EH (cell line): Measurements from ENCODE around the gene LILRB3.
"Not testable (repeated sequence)": the region's sequence is repeated elsewhere in the genome, so short reads cannot be mapped to it uniquely, and the experiment has no call there.

Experiments used
- DNase-seq: peaks from one replicate; pipeline ENCODE4 v3.0.0-alpha.2; 2015; ENCODE audit warnings: low read depth

Gene LILRB3

DNA sequence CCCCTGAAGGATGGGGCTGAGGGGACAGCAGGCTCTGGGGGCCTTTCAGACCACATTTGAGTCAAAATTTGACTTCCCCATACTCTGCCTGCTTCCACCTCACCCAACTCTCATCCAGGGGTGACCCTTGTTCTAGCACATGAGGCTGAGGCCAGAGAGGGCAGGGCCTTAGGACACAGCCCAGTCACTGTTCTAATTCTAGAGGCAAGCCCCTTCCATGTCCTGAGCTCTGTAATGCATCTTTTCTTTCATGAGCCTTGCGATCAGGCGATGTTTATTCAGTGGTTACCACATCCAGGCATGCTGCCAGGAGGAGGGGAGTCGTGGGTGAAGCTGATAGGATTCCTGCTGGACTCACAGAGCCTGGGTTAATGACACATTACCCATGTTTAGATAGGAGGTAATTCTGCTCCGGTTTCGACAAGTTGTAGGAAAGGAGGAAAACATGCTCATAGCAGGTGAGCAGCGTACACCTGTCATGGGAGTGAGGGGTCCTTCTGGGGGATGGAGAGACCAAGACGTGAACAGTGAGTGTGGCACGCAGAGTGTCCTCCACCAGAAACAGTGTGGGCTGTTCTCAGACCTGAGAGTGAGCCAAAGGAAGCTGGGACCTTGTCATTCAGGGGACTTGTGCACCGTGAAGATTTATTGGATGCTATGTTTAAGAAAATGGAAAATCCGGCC lies 12.9 kb downstream of the LILRB3 start:
- peak; percentile 98 for DNase-seq

DNA sequence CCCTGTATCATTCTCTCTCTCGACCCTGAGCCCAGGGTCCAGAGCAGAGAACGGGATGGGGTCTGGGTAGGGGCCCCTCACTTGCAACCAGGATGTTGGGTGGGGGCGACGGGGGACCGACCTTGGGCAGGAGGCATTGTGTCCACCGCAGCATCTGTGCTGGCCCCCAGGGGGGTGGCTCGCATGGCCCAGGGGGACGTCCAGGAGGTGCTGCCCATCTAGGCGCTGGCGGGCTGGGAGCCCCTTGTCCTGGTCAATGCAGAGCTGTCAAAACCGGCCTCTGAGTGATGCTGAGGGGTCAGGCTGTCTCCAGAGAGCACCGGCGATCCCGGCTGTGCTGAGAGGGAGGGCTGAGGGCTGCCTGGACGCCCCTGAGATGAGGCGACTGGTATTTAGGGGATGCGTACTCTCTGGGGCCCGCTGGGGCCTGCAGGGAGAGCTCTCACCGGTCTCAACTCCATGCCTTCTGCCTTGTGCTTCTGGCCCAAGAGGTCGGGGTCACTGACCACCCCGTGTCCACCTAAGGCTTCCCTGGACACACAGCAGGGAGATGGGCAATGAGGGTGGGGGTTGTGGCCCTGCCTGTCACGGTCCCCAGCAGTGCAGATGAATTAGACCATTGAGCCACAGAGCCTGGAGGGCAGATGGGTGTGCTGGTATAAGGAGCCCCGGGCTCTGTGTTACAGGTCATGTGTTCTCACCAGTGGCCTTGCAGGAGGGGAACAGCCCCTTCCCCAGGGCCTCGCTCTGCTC lies 13.6 kb downstream of the LILRB3 start:
- no peak for DNase-seq

DNA sequence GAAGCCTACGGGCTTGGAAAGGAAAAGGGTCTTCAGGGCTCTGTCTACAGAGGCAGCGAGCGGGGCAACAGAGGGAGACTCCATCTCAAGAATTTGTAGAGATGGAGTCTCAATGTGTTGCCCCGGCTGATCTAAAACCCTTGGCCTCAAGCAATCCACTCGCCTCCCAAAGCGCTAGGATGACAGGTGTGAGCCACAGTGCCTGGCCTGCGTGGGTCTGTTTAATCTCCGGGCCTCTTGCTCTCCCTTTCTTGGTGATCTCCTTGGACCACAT lies 14.1 kb downstream of the LILRB3 start:
- no peak for DNase-seq

DNA sequence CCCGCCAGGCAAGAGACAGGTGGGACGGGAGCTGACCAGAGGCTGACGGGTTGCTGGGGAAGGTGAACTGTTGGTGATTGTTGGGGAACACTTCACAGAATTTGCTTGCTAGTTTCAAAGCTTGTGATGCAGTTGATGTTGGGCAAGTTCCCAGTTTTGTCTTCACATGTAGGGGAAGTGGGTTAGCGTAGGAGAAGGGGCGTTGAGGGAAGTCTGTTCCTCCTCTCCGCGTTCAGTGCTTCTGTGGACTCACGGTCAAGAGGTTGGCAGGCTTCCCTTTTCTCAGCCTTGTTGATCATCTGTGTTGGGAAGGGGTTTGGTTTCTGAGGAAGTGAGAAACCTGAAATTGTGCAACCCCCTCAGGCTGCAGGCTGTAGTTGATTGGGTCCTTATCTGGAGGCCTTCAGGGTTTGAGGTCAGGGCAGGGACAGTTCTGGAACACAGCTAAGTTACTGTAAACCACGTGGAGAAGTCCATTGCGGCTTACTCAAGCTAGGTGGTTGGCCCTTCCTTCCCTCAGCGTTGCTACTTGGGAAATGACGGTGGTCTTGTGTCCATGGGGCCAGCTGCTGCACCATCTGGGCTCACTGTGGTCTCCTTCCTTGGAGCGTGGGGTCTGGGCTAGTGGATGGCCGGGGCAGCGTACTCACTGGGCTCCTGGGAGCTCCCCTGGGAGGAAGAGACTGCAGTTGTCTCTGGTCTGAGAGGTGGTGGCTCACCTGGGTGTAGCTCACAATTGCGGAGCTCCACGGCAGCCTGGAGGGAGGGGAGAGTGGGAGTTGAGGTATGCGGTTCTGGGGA lies 14.6 kb downstream of the LILRB3 start:
- peak; percentile 58 for DNase-seq

- no peak for DNase-seq
These were observed 15.2 kb downstream of the LILRB3 start for GRCh38 chr19:54207676-54207982.

- not testable (repeated sequence) for DNase-seq
These were observed 15.6 kb downstream of the LILRB3 start for GRCh38 chr19:54207193-54207592.

- DNase-seq = no peak
These were observed 16.0 kb downstream of the LILRB3 start for GRCh38 chr19:54206831-54207177.

GRCh38 chr19:54206030-54206830 lies 16.6 kb downstream of the LILRB3 start:
- no peak for DNase-seq

DNA sequence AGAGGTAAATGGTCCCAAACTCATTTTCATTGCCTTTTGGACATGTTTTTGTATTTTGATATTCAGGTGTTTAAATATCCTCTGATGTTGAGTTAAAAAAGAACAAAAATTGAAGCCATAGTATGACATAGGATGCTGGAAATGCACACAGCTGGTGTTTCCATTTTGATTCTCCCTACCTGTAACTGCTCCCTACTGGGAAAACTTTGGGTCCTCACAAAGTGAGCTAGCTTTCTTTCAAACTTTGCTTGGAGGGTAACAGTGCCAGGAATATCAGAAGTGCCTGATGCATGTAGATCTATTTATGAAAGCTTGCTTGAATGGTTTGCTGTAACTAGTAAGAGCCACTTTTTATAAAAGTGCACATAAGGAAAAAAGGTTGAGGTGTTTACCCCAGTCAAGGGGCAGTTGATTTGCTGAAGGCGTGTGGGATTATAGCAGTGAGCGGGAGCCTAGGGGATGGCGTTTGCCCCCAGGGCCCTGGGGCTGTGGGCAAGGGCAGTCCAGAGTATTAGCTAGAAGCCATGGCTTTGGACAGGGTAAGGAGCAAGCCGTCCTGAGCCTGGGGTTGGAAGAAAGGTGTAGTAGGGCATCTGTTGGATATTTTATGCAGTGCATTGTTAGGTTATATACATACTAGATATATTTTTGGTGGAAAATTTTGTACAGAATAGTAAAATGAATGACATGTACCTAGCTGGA lies 17.9 kb downstream of the LILRB3 start:
- no peak for DNase-seq

DNA sequence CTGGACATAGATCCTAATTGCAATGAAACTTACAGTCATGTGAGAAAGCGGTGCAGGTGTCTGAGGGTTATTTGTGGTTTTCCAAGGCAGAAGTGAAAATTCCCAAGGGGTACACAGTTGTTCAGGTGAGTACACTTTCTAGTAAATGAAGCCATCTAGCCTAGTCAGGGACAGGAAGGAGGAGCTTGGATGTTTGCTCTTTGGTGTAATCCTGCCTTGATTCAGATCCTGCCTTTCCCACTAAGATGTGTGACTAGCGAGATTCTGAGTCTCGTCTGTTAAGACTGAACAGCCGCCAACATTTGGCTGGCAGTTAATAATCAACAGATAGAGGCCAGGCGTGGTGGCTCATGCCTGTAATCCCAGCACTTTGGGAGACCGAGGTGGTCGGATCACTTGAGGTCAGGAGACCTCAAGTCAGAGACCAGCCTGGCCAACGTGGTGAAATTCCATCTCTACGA lies 19.6 kb downstream of the LILRB3 start:
- DNase-seq = no peak

GRCh38 chr19:54201980-54202379 lies 20.8 kb downstream of the LILRB3 start:
- no peak for DNase-seq

DNA sequence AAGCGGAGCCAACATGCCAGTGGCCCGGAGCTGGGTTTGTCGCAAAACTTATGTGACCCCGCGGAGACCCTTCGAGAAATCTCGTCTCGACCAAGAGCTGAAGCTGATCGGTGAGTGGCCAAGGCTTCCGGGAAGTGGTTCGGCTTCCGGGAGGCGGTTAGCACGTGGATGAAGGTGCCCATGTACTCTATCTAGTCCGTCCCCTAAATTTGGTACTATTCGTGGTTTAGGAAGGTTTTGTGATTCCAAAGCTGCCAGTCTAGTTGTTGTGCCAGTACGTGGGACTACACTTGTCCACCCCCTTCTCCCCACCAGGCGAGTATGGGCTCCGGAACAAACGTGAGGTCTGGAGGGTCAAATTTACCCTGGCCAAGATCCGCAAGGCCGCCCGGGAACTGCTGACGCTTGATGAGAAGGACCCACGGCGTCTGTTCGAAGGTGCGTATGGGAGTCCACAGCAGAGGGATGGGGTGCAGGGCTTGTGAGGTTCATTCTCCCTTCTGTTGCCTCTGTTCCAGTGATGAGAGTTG lies 21.6 kb downstream of the LILRB3 start:
- no peak for DNase-seq

DNA sequence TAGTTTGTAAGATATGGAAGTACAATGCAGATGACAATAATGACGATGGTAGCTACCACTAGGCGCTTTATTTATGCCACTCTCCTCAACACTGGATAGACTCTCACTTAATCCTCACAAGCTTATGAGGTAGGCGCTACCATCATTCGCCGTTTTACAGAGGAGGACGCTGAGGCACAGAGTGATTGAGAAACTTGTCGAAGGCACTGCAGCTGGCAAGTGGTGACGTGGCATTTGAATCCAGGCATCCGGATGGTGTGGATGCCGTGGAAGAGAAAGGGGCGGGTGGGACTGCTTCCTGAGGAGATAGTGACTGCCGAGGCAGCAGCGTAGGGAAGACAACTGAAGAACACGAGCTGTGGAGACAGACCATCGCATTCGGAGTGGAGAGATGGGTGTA lies 23.4 kb downstream of the LILRB3 start:
- DNase-seq = no peak

DNA sequence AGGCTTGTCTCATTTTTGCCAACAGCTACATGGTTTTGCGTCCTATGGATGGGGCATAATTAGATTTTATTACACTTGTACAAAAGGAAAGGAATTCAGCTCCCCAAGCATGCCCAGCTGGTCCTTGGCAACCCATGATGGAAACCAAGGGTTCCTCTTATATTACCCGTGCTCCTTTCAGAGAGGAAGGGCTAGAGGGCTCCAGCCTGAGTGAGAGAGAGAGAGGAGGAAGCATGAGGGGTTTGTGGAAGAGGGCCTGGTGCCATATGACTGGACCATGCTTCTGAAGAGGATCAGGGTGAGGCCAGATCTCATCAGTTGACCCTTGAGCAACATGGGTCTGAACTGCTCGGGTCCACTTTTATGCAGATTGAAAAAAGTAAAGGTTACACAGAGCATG lies 25.7 kb downstream of the LILRB3 start:
- DNase-seq = no peak

GRCh38 chr19:54196536-54196935 lies 26.3 kb downstream of the LILRB3 start:
- DNase-seq = no peak

- DNase-seq = not testable (repeated sequence)
These were observed 28.3 kb downstream of the LILRB3 start for GRCh38 chr19:54194463-54194862.

DNA sequence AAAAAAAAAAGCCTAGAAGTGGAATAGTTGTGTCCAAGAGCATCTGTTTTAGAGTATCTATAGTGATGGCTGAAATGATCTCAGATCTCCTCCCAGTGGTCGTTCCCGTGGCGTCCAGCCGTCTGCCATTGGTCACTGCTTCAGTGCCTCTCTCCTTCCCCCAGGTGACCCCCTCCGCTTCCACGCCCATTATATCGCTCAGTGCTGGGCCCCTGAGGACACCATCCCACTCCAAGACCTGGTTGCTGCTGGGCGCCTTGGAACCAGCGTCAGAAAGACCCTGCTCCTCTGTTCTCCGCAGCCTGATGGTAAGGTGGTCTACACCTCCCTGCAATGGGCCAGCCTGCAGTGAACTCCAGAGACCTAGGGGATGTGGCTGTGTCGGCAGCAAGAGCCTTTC lies 29.8 kb downstream of the LILRB3 start:
- no peak for DNase-seq

- no peak for DNase-seq
These were observed 30.9 kb downstream of the LILRB3 start for GRCh38 chr19:54191811-54192453.

DNA sequence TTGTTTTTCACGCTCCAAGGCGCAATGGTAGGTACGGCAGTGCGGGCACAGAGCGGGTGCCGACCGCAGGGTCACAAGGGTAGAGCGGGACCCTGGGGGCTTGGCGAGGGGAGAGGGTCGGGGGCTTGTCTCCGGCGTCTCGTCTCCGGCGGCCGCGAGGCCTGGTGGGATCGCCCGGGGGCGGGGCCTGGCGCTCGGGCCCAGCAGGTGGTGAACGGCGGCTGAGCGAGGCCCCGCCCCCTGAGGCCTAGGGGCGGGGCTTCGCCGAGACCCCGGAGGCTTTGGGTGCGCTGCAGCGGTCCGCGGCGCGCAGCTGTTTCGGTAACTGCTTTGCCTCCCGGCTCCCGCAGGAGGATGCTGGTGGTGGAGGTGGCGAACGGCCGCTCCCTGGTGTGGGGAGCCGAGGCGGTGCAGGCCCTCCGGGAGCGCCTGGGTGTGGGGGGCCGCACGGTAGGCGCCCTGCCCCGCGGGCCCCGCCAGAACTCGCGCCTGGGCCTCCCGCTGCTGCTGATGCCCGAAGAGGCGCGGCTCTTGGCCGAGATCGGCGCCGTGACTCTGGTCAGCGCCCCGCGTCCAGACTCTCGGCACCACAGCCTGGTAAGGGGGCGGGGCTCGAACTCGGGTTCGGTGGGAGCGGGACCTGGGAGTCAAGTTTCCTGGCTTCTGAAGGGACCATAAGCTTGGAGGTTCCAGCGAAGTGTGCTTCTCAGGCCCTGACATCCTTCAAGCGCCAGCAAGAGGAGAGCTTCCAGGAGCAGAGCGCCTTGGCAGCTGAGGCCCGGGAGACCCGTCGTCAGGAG lies 31.6 kb downstream of the LILRB3 start, which contains the start of gene TSEN34:
Gene TSEN34, plus strand, starts transcription at position 298 of the 800 bp plus-strand sequence. Its CDS starts 57 bp downstream, at position 355.
- DNase-seq = peak; percentile 88

DNA sequence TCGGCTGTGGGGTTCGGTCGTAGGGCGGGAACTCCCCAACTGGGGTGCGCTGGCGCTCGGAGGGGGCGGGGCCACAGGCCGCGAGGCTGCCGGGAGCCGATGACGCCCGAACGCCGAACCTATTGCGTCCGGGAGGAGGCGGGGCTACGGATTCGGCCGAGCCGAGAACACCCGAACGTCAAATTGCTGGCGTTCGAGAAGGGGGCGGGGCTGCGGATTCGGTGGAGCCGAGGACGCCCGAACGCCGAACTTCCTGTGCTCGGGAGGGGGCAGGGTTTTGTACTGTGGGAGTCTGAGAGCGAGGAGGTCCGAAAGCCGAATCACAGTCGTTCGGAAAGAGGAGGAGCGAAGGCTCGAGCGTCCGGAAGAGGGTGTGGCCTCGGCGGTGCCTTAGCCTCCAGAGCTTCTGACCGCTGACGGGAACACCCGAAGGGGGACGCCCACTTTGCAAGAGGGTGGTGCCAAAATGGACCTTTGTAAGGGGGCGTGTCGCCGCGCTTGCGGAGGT lies 32.2 kb downstream of the LILRB3 start:
- DNase-seq = peak; percentile 100
